ENCODE results near the gene BAG3. TPM values are rescaled to one million over a fixed set of nuclear protein-coding genes. Genes with fewer than 3 reads are reported as not detected.

The BAG3 gene
- total RNA-seq, 1 donor from 2014 or later: 4.3 TPM

DNA sequence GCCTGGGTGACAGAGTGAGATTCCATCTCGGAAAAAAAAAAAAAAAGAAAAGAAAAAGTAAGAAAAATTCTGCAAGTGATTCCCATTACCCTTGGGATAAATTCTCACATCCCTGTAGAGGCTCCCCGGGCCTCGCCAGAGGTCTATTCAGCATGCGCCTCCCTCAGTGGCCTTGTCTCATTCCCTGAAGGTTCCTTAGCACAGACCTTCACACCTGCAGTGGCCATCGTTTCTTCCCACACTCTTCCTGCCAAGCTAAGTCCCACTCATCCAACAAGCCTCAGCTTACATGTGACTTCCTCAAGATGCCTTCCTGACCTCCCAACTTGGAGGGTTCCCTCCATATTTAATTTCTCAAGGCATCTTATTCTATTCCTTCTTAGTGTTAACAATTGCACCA lies 20.9 kb upstream of the BAG3 start:
- H3K27ac Mint-ChIP-seq: no peak overlapping the region
- no peak overlapping the region for H3K4me3 Mint-ChIP-seq
- no peak for ATAC-seq (ENCODE audit: low read depth)
- CTCF ChIA-PET: no interaction called here
- no peak for DNase-seq
- TF ChIP-seq, protein P1, sequence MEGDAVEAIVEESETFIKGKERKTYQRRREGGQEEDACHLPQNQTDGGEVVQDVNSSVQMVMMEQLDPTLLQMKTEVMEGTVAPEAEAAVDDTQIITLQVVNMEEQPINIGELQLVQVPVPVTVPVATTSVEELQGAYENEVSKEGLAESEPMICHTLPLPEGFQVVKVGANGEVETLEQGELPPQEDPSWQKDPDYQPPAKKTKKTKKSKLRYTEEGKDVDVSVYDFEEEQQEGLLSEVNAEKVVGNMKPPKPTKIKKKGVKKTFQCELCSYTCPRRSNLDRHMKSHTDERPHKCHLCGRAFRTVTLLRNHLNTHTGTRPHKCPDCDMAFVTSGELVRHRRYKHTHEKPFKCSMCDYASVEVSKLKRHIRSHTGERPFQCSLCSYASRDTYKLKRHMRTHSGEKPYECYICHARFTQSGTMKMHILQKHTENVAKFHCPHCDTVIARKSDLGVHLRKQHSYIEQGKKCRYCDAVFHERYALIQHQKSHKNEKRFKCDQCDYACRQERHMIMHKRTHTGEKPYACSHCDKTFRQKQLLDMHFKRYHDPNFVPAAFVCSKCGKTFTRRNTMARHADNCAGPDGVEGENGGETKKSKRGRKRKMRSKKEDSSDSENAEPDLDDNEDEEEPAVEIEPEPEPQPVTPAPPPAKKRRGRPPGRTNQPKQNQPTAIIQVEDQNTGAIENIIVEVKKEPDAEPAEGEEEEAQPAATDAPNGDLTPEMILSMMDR (IDR thresholded peaks at IDR 0.05): no peak
- intact Hi-C loops (cut with micrococcal nuclease): no loop called here
- H3K4me1 Mint-ChIP-seq: no peaks in the 10 kb centered on the region
- H3K36me3 Mint-ChIP-seq (ENCODE audit: low read depth): no peaks in the 10 kb centered on the region
- POLR2A ChIA-PET: no interaction called here
- no peaks in the 10 kb centered on the region for H3K27me3 Mint-ChIP-seq
- H3K9me3 Mint-ChIP-seq: no peaks in the 10 kb centered on the region

DNA sequence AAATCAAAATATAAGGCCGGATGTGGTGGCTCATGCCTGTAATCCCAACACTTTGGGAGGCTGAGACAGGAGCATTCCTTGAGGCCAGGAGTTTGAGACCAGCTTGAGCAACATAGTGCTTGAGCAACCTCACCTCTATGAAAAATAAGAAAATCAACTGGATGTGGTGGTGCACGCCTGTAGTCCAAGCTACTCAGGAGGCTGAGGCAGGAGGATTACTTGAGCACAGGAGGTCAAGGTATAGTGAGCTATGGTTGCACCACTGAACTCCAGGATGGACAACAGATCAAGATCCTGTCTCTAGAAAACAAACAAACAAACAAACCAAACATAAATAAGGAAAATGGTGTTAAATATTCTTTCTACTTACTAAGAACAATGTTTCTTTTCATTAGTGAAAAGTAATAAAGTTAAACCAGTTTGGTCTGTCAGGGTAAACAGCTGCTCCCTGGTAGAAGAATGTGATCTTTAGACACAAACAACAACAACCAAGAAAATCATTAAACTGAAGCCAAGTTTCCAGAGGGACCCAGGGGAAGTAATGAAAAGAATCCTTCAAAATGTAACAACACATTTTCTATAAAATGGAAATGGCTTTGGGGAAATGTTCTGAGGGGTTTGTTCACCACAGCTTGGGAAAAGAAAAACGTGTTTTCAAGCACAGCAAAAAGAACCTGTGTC lies 17.5 kb upstream of the BAG3 start:
- H3K9me3 Mint-ChIP-seq: no peaks in the 10 kb centered on the region
- no peak overlapping the region for H3K27ac Mint-ChIP-seq
- TF ChIP-seq, protein P1 (IDR thresholded peaks at IDR 0.05): no peak
- H3K36me3 Mint-ChIP-seq (ENCODE audit: low read depth): no peaks in the 10 kb centered on the region
- DNase-seq (no peak), ATAC-seq (ENCODE audit: low read depth) (no peak)
- H3K4me3 Mint-ChIP-seq: no peak overlapping the region
- ChIA-PET POLR2A (interaction anchor here (0.7 kb wide), 1 partner anchor 93 kb away, joined by 5 read pairs; no protein-coding TSS in a partner anchor), CTCF (no interaction called here)
- intact Hi-C loops (cut with micrococcal nuclease): no loop called here
- no peaks in the 10 kb centered on the region for H3K4me1 Mint-ChIP-seq
- H3K27me3 Mint-ChIP-seq: no peaks in the 10 kb centered on the region

DNA sequence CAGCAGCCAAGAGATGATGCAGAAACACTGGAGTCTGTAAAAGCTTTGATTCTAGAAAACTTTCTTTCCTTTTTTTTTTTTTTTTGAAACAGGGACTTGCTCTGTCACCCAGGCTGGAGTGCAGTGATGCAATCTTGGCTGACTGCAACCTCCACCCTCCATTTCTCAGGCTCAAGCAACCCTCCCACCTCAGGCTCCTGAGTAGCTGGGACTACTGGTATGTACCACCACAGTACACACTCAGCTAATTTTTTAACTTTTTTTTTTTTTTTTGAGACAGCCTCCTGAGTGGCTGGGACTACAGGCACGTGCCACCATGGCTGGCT lies 17.0 kb upstream of the BAG3 start:
- intact Hi-C loops (cut with micrococcal nuclease): no loop called here
- POLR2A ChIA-PET: interaction anchor here (0.7 kb wide), 1 partner anchor 92 kb away, joined by 5 read pairs; no protein-coding TSS in a partner anchor
- no peak overlapping the region for H3K4me3 Mint-ChIP-seq
- no peak for DNase-seq
- H3K36me3 Mint-ChIP-seq (ENCODE audit: low read depth): no peaks in the 10 kb centered on the region
- H3K4me1 Mint-ChIP-seq: no peaks in the 10 kb centered on the region
- no peak overlapping the region for H3K27ac Mint-ChIP-seq
- H3K9me3 Mint-ChIP-seq: no peaks in the 10 kb centered on the region
- CTCF ChIA-PET: no interaction called here
- no peak for ATAC-seq (ENCODE audit: low read depth)
- no peaks in the 10 kb centered on the region for H3K27me3 Mint-ChIP-seq
- TF ChIP-seq, protein P1 (IDR thresholded peaks at IDR 0.05): no peak

DNA sequence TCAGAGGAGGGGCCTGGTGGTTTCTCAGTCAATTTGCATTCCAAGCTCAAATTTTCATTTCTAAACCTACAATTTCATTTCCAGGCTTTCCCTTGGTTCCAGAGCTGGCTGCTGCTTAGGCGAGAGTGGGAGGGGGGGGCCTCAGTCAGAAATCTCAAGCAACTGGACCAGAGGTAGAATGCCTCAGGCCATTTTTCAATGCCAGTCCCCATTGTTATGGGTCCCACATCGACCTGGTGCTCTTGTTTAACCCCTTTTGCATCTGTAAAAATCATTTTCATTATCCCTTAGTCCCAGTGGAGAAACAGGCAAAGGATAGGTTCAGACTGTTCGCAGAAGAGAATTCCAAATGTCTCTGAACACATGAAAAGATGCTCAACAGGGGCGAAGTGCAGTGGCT lies 13.5 kb upstream of the BAG3 start:
- H3K9me3 Mint-ChIP-seq: no peaks in the 10 kb centered on the region
- no peaks in the 10 kb centered on the region for H3K27me3 Mint-ChIP-seq
- DNase-seq: no peak
- no peak overlapping the region for H3K27ac Mint-ChIP-seq
- TF ChIP-seq, protein P1 (IDR thresholded peaks at IDR 0.05): no peak
- no peak for ATAC-seq (ENCODE audit: low read depth)
- no peaks in the 10 kb centered on the region for H3K36me3 Mint-ChIP-seq (ENCODE audit: low read depth)
- ChIA-PET POLR2A (no interaction called here), CTCF (interaction anchor here (0.8 kb wide), 1 partner anchor 12 kb away, joined by 3 read pairs; no protein-coding TSS in a partner anchor)
- intact Hi-C loops (cut with micrococcal nuclease): no loop called here
- H3K4me1 Mint-ChIP-seq: no peaks in the 10 kb centered on the region
- no peak overlapping the region for H3K4me3 Mint-ChIP-seq

DNA sequence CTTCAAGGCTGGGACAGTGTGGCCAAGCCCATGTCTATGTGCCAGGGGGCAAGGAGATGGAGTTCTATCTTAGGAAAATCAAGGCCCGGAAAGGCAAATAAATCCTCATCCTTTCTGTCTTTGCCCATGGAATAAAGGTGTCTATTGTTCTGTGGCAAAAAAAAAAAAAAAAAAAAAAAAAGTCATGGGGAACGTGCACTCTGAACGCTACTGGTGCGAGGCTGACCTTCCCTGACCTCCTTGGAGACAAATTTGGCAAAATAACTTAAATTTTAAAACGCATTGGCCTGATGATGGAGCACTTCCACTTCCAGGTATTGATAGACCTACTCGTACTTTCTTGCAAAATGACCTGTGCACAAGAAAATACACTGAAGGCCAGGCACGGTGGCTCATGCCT lies 12.2 kb upstream of the BAG3 start:
- Mint-ChIP-seq H3K36me3 (ENCODE audit: low read depth) (no peaks in the 10 kb centered on the region), H3K4me1 (no peaks in the 10 kb centered on the region), H3K9me3 (no peaks in the 10 kb centered on the region), H3K27ac (no peak overlapping the region), H3K27me3 (no peaks in the 10 kb centered on the region), H3K4me3 (no peak overlapping the region)
- CTCF ChIA-PET: no interaction called here
- intact Hi-C loops (cut with micrococcal nuclease): no loop called here
- TF ChIP-seq, protein P1 (IDR thresholded peaks at IDR 0.05): no peak
- POLR2A ChIA-PET: no interaction called here
- DNase-seq (no peak), ATAC-seq (ENCODE audit: low read depth) (no peak)

Measured in activated B cell treated with CpG ODN at 0.5 μM for 24 hours (primary cell).